NK-92 (cell line): Measurements from ENCODE around the gene CIB4.

ENCODE experiments used
- DNase-seq: peaks from one replicate; lab custom pipeline; 2025; ENCODE audit not compliant: unreplicated experiment; lab: John Stamatoyannopoulos, UW

CIB4 gene

DNA sequence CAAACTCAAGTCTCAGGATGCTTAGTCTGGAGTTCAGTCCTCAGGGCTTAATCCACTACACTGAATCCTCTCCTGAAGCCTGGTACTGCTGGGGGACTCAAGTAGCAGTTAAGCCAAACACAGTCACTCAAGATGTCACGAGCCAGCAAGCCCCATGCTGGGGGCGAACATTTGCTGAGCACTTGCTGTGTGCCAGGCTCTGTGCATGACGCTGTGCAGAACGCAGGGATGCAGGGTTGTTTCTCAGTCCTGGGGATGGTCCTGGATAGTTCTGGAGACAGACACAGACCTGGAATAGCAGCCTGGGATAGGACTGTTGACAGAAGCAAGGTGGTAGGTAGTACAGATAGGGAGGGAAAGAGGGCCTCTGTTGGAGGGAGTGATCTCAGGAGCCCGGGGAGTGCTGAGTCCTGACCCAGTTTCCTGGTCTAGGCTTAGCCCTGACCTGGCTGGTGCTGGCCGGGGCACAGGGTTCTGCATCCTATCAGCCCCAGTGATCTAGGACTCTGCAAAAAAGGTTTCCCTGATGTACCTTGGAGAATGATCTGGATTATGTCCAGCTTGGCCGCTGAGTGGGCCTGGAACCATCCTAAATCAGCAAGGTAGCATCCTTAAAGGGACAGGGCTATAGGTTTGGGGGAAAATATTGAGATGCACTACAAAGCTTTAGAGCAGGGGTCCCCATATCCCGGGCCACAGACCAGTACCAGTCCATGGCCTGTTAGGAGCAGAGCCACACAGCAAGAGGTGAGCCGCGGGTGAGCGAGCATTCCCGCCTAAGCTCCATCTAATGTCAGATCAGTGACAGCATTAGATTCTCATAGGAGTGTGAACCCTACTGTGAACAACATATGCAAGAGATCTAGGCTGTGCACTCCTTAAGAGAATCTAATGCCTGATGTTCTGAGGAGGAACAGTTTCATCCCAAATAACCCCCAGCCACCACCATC, 108.6 kb downstream of the CIB4 start:
- DNase-seq, result no peak
